Suprapubic skin (tissue), 4 donors: ENCODE data around the gene ABCA7.

ENCODE experiments used
- POLR2A ChIP-seq, 2 donors: fragments of 450-650 bp; IDR thresholded peaks; one replicate each; pipeline ENCODE4 v1.6.1; 2017; ENCODE audit warnings: antibody characterized with exemption in 2 of 2, mild to moderate bottlenecking in 2 of 2, moderate library complexity in 2 of 2
- POLR2AphosphoS5 ChIP-seq, 3 donors: sonication (generic); formaldehyde crosslinking; IDR thresholded peaks; one replicate each; pipeline ENCODE4 v1.6.1; 2017; ENCODE audit warnings: antibody characterized with exemption in 3 of 3
- TF ChIP-seq, protein P1 (sequence below), 2 donors: fragments of 200-600 bp in 1 of 2; fragments of 450-650 bp in 1 of 2; sonication (generic) in 1 of 2; IDR thresholded peaks; one replicate each; pipeline ENCODE4 v1.5.1; 2016 to 2019; ENCODE audit warnings: antibody characterized with exemption in 2 of 2, mild to moderate bottlenecking in 1 of 2, moderate library complexity in 1 of 2

DNA sequence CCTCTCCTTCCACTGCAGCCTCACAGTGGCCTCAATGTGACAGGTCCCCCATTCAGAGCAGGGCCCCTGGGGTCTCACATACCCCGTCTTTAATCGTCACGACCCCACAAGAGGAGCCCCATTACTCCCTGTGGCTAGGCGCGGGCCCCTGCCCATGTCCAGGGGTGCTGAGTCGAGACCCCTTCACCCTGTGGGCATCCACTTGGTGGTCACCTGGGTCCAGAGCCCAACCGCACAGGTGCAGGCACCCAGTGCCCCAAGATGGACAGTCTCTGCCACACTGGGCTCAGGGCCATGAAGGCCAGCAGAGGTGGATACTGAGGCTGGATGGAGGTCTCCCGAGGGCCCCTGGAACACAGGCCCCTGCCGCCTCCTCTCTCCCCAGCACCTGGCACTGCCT, 22.0 kb upstream of the ABCA7 start:
- TF ChIP-seq, protein P1, sequence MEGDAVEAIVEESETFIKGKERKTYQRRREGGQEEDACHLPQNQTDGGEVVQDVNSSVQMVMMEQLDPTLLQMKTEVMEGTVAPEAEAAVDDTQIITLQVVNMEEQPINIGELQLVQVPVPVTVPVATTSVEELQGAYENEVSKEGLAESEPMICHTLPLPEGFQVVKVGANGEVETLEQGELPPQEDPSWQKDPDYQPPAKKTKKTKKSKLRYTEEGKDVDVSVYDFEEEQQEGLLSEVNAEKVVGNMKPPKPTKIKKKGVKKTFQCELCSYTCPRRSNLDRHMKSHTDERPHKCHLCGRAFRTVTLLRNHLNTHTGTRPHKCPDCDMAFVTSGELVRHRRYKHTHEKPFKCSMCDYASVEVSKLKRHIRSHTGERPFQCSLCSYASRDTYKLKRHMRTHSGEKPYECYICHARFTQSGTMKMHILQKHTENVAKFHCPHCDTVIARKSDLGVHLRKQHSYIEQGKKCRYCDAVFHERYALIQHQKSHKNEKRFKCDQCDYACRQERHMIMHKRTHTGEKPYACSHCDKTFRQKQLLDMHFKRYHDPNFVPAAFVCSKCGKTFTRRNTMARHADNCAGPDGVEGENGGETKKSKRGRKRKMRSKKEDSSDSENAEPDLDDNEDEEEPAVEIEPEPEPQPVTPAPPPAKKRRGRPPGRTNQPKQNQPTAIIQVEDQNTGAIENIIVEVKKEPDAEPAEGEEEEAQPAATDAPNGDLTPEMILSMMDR (IDR thresholded peaks at IDR 0.05): no peak
- TF ChIP-seq POLR2A (IDR thresholded peaks at IDR 0.05) (no peak), POLR2AphosphoS5 (IDR thresholded peaks at IDR 0.05) (no peak)
